Ovary (tissue), 9 donors: Measurements from ENCODE around the gene RUFY3. TPM values are rescaled to one million over a fixed set of nuclear protein-coding genes. Genes with fewer than 3 reads are reported as not detected.
A peak's percentile ranks its signal among the peaks of the same experiment; 100 is the strongest.
"Not testable (repeated sequence)": the region's sequence is repeated elsewhere in the genome, so short reads cannot be mapped to it uniquely, and the experiment has no call there.

Experiments
- DNase-seq, 5 donors: peaks; one replicate each; pipeline ENCODE4 v3.0.0-alpha.2; 2019 to 2020
- H3K27ac ChIP-seq, 2 donors: fragments of 200-600 bp; one replicate each; pipeline versions ENCODE4 v1.5.1 to v1.8.0; 2019 to 2022
- H3K27me3 ChIP-seq: fragments of 200-600 bp; one replicate; pipeline ENCODE4 v1.8.0; 2022
- H3K36me3 ChIP-seq: fragments of 200-600 bp; sonication (generic); one replicate; pipeline ENCODE4 v1.5.1; 2019
- H3K4me1 ChIP-seq: one replicate; pipeline ENCODE4 v1.8.1; 2013; ENCODE audit warnings: mild to moderate bottlenecking, moderate library complexity; ENCODE audit not compliant: insufficient read depth
- H3K4me3 ChIP-seq: fragments of 200-600 bp; sonication (generic); one replicate; pipeline ENCODE4 v1.5.1; 2017
- H3K9me3 ChIP-seq, 2 donors: fragments of 200-600 bp in 1 of 2; sonication (generic) in 1 of 2; one replicate each; pipeline versions ENCODE4 v1.5.1 to v1.8.1; 2013 to 2019; ENCODE audit warnings: mild to moderate bottlenecking in 1 of 2, moderate library complexity in 1 of 2
- CTCF ChIP-seq, 3 donors: fragments of 450-650 bp in 2 of 3; fragments of 200-600 bp in 1 of 3; IDR thresholded peaks; one replicate each; pipeline versions ENCODE4 v1.5.1 to v1.8.0; 2016 to 2022; ENCODE audit warnings: antibody characterized with exemption in 3 of 3, mild to moderate bottlenecking in 1 of 3
- EP300 ChIP-seq: sonication (generic); formaldehyde crosslinking; IDR thresholded peaks from one replicate; pipeline ENCODE4 v1.6.1; 2017; ENCODE audit warnings: antibody characterized with exemption
- POLR2A ChIP-seq: fragments of 450-650 bp; IDR thresholded peaks from one replicate; pipeline ENCODE4 v1.6.1; 2017; ENCODE audit warnings: antibody characterized with exemption, mild to moderate bottlenecking, moderate library complexity
- WGBS, 3 donors: extraction: QIAGEN DNeasy Blood & Tissue Kit in 1 of 3; methylation state at CpG; one replicate each; pipeline versions ENCODE4 v1.1.5 to v1.1.7; 2013 to 2017; 5-methylcytosine and 5-hydroxymethylcytosine counted together
- intact Hi-C, 4 donors: fragments of 100-400 bp; cut with DNase I; formaldehyde crosslinking; loops; one replicate each; pipeline versions ENCODE4 v1.11.0 to v1.15.1; 2022 to 2023
- polyA plus RNA-seq, 2 donors: library from polyadenylated mRNA; stranded (reverse); fragments of 200-250 nt in 1 of 2; fragments of 350-450 nt in 1 of 2; fragmentation: Illumina TruSeq in 1 of 2; extraction: RNeasy Lipid Tissue Mini Kit (QIAGEN cat#74804) in 1 of 2; gene quantifications; one replicate each; pipeline ENCODE4 v1.2.3, GENCODE V29; 2013 to 2014
- total RNA-seq, 7 donors: library from RNA; depleted of rRNA in 2 of 7; stranded (reverse); fragments of >200 nt in 2 of 7; fragmentation: NEBNext Ultra II Directional in 3 of 7; extraction: Animal tissue kit (Norgen Biotek cat#: 25700) in 3 of 7; gene quantifications; one replicate each; pipeline versions ENCODE4 v1.1.0 to v1.2.4, GENCODE V29; 2016 to 2023
- donor health status: DM: no; HTN: no; CAD: no; lungs with moderate emphysema.
- donor health status: DM: no; HTN: no; CAD: no.
- donor health status: Bipolar disorder and iron deficiency.
- donor health status: DM: yes; HTN: yes; CAD: no.
- donor health status: DM: no; HTN: no; CAD: no.
- donor health status: DM: yes; HTN: yes; CAD: no.

RUFY3 gene
- total and polyA plus RNA-seq, 9 donors: 35.2 to 84.0 (median 63.3) TPM

GRCh38 chr4:70678383-70678999 is 43.3 kb upstream of the RUFY3 start:
- intact Hi-C loops: no loop called here
- Histone ChIP-seq H3K36me3 (no peaks in the 10 kb centered on the region), H3K27ac (no peak overlapping the region), H3K9me3 (no peaks in the 10 kb centered on the region), H3K4me1 (no peaks in the 10 kb centered on the region), H3K4me3 (no peak overlapping the region), H3K27me3 (no peaks in the 10 kb centered on the region)
- DNase-seq: no peak
- WGBS, 3 donors: 92 to 95% (median 95%) methylated on average over 1 of the region's 1 CpG
- TF ChIP-seq POLR2A: no peak
- no peak for TF ChIP-seq CTCF (IDR thresholded peaks at IDR 0.05)
- no peak for TF ChIP-seq EP300

GRCh38 chr4:70680934-70681333 is 40.8 kb upstream of the RUFY3 start:
- Histone ChIP-seq H3K4me1 (no peaks in the 10 kb centered on the region), H3K27ac (no peak overlapping the region), H3K4me3 (no peak overlapping the region), H3K9me3 (no peaks in the 10 kb centered on the region), H3K27me3 (no peaks in the 10 kb centered on the region), H3K36me3 (no peaks in the 10 kb centered on the region)
- no peak for DNase-seq
- TF ChIP-seq POLR2A (no peak), CTCF (IDR thresholded peaks at IDR 0.05) (no peak), EP300 (no peak)
- intact Hi-C loops: no loop called here

- H3K27ac ChIP-seq: no peak overlapping the region
- no peak for DNase-seq
- no peaks in the 10 kb centered on the region for H3K9me3 ChIP-seq
- no peak overlapping the region for H3K4me3 ChIP-seq
- no peaks in the 10 kb centered on the region for H3K27me3 ChIP-seq
- TF ChIP-seq EP300 (no peak), CTCF (IDR thresholded peaks at IDR 0.05) (no peak), POLR2A (no peak)
- H3K36me3 ChIP-seq: no peaks in the 10 kb centered on the region
- no peaks in the 10 kb centered on the region for H3K4me1 ChIP-seq
- intact Hi-C loops: no loop called here
These were observed 40.1 kb upstream of the RUFY3 start for GRCh38 chr4:70681704-70682103.

GRCh38 chr4:70682142-70682541 is 39.6 kb upstream of the RUFY3 start:
- intact Hi-C loops, H3K36me3 ChIP-seq, H3K4me3 ChIP-seq, H3K9me3 ChIP-seq, H3K27ac ChIP-seq, H3K4me1 ChIP-seq, DNase-seq, H3K27me3 ChIP-seq: not testable (repeated sequence)
- WGBS, 3 donors: 74 to 82% (median 80%) methylated on average over 3 of the region's 3 CpGs

GRCh38 chr4:70687392-70687791 is 34.4 kb upstream of the RUFY3 start:
- peak; percentile 16 to 49 (median 41) for DNase-seq
- intact Hi-C loops: loop anchor here in 1 of 4 donors (5.0 kb wide), 2 partner anchors 150 to 220 kb away; partner anchors contain the start of gene GRSF1
- TF ChIP-seq CTCF (IDR thresholded peaks at IDR 0.05): no peak
- no peak for TF ChIP-seq EP300
- no peak for TF ChIP-seq POLR2A
- Histone ChIP-seq H3K27ac (peak overlapping the region; percentile 74 to 90), H3K4me3 (peak overlapping the region; percentile 83), H3K9me3 (no peaks in the 10 kb centered on the region), H3K27me3 (no peaks in the 10 kb centered on the region), H3K4me1 (peaks cover 4% of the 10 kb centered on the region), H3K36me3 (no peaks in the 10 kb centered on the region)
- WGBS, 3 donors: 69 to 73% (median 70%) methylated on average over 13 of the region's 13 CpGs
